G401 (cell line): ENCODE data around the gene FIBCD1. TPM values are rescaled to one million over a fixed set of nuclear protein-coding genes. Genes with fewer than 3 reads are reported as not detected.
"Not testable (repeated sequence)": the region's sequence is repeated elsewhere in the genome, so short reads cannot be mapped to it uniquely, and the experiment has no call there.

Experiments used
- DNase-seq: peaks from one replicate; pipeline ENCODE4 v3.0.0-alpha.2; 2015; ENCODE audit warnings: low spot score
- in situ Hi-C: cut with HindIII; loops from 2 replicates; pipeline ENCODE4 v1.10.0; 2016; ENCODE audit warnings: low sequenced_read_pairs, mixed read lengths
- total RNA-seq: library from RNA; depleted of rRNA; stranded (reverse); fragments of >200 nt; shearing (Covaris generic); gene quantifications from 2 replicates; pipeline ENCODE4 v1.2.3, GENCODE V29; 2014

Gene FIBCD1
- total RNA-seq, 1 experiment from 2014 or later: 2.4 TPM

DNA sequence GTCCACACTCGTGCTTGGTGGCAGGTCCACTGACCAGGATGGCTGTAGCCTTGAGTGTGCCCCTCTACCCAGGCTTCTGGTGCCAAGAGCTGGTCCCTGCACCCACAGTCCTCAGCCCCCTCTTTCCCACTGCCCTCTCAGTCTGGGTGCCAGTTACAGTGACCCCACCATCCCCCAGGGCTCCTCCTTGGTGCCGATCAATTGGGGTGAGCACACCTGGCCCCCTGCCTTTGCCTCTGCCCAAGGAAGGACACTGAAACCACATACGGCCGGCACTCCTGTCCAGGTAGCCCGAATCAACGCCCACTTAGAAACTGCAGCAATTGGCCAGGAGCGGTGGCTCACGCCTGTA, 24.0 kb downstream of the FIBCD1 start:
- DNase-seq: no peak
- in situ Hi-C loops: no loop called here

DNA sequence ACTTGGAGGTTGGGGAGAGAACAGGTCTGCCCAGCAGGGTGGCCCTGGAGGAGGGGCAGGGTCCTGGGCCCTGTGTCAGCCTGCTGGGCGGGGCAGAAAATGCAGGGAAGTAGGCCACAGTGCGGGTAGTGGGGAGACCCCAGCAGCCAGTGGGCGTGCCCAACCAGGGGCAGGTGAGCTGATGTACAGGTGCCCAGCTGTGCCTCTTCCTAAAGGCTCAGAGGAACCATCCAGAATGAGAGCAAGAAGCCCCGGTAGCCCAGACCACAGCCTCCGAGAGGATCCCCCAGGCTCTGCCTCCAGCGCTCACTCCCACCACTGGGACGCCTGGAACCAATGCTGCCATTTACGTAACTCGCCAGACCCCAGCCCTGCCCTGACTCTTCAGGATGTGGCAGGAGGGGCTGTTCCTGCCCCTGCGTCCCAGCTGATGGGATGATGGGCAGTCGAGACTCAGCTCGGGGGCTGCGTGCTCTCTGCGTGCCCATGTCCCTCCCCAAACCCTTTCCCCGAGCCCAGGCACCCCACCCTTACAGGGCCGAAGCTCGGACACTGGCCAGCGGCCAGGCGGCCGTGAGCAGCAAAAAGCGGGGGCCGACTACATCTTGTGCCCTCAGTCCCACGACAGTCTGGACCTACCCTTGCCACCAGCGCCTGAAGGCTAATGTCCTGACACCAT, 24.5 kb downstream of the FIBCD1 start:
- in situ Hi-C loops: no loop called here
- no peak for DNase-seq

DNA sequence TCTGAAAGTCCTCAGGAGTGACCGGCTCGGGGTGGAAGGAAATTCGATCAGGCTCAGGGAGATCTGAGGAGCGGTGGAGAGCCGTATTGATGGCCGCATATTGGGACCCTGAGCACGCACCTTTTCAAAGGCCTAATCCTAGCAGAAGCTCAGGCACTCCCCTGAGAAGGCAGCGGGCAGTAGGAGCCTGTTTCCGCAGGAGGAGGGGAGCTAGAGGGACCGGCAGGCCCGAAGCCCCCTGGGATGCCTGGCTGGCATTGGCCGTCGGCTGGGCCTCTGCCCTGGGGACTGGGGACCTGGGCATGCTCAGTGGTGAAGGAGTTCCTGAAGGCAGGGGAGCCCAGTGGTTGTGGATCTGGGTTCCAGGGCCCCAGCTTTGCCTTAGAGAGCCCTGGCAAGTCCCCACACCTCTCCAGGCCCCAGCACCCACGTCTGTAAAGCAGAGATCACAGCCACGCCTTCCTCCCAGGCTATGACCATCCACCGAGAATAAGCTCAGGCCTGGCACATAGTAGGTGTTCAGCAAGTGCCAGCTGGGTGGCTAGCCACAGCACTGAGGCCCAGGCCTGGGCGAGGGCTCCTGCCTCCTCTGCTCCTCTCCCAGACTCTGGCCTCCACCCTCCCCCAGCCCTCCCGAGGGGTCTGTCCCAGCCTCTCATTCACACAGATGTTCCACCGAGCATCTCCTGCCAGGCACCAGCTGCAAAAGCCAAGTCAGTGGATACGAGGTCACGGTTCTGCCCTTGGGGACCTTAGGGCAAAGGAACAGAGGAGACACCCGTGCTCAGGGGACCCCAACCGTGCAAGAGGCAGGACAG, 25.2 kb downstream of the FIBCD1 start:
- in situ Hi-C loops: no loop called here
- no peak for DNase-seq

DNA sequence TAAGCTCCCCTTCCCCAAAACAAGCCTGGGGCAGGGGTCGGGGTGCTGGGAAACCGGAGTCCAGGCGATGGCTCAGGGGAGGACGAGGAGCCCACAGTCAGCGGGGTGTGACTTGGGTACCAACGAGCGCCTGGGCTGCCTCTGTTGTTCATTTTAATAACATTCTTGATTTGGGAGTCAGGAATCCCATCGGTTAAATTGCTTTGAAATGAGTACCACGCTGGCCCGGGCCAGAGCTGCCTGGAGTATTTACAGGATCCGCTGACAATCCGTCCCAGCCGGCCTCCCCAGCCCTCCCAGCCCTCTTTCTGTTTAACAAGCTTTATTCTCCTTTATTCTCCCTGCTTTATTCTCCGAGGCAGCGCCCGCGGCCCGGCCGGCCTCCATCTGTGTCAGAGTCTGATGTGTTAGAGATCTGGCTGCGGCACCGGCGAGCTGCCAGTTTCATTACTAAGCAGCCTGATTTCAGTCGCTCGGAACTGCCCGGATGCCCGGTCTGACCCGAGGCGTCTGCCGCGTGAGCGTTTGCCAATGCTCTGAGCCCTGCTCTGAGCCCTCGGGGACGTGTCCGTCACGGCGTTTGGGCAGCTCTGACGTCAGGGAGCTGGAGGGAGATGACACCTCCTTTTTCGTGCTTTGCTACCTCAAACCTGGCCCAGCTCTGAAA, 26.0 kb downstream of the FIBCD1 start:
- in situ Hi-C loops: no loop called here
- DNase-seq: peak; percentile 71

DNA sequence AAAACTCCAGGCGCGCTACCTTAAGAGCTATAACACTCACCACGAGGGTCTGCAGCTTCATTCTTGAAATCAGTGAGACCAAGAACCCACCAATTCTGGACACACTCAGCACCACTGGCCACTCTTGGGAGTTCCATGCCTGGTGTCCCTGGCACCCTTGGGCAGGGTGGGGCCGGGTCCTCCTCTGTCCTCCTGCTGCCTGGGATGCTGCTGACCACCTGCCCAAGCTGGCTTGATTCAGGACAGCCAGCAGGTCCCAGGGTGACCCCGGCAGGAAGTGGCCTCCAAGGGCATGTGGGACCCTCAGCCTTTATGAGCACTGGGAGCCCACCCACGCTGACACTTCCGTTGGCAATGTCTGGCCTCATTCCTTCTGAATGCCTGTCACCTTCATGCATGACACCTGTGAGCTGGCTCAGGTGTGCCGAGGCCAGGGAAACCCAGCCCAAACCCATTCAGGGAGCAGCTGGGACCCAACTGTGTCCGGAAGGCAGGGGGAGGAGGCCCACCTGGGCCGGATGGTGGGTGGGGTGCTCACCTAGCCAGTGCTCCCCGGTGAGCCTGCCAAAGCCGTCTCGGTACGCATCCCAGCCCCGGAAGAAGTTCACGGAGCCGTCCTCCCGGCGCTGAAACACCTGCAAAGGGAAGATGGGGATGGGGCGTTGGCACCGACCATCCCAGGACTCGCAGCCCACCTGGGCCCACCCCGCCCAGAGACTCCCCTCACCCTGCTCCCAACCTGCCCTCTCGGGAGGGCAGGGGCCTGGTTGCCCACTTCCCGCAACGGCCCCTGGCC, 27.6 kb downstream of the FIBCD1 start:
- in situ Hi-C loops: no loop called here
- no peak for DNase-seq

DNA sequence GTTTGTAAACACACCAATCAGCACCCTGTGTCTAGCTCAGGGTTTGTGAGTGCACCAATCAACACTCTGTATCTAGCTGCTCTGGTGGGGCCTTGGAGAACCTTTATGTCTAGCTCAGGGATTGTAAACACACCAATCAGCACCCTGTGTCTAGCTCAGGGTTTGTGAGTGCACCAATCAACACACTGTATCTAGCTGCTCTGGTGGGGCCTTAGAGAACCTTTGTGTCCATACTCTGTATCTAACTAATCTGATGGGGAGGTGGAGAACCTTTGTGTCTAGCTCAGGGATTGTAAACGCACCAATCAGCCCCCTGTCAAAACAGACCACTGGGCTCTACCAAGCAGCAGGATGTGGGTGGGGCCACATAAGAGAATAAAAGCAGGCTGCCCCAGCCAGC, 28.4 kb downstream of the FIBCD1 start:
- DNase-seq, in situ Hi-C loops: not testable (repeated sequence)

DNA sequence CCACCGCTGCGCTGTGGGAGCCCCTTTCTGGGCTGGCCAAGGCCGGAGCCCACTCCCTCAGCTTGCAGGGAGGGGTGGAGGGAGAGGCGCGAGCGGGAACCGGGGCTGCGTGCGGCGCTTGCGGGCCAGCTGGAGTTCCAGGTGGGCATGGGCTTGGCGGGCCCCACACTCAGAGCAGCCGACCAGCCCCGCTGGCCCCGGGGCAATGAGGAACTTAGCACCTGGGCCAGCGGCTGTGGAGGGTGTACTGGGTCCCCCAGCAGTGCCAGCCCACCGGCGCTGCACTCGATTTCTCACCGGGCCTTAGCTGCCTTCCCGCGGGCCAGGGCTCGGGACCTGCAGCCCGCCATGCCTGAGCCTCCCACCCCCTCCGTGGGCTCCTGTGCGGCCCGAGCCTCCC, 29.0 kb downstream of the FIBCD1 start:
- in situ Hi-C loops, DNase-seq: not testable (repeated sequence)

DNA sequence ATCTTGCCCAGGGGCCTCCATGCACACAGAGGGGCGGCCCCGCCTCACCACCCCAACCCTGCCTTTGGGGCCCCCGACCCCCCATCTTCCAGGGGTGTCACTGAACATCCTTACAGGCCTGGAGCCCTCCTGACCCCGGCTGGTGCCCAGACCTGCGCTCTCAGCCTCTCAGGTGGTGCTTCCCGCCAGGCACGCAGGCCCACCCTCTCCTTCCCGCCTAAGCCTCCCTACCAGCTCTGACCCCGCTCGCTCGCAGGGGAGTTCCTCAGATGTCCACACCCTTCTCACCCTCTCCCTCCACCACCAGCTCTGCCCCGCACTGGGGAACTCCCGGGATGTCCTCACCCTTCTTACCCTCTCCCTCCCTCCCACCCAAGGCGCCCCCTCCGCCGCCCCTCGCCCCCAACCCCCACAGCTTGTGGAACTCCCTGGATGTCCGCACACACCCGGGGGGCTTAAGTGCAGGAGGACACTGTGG, 30.1 kb downstream of the FIBCD1 start:
- in situ Hi-C loops: no loop called here
- no peak for DNase-seq

DNA sequence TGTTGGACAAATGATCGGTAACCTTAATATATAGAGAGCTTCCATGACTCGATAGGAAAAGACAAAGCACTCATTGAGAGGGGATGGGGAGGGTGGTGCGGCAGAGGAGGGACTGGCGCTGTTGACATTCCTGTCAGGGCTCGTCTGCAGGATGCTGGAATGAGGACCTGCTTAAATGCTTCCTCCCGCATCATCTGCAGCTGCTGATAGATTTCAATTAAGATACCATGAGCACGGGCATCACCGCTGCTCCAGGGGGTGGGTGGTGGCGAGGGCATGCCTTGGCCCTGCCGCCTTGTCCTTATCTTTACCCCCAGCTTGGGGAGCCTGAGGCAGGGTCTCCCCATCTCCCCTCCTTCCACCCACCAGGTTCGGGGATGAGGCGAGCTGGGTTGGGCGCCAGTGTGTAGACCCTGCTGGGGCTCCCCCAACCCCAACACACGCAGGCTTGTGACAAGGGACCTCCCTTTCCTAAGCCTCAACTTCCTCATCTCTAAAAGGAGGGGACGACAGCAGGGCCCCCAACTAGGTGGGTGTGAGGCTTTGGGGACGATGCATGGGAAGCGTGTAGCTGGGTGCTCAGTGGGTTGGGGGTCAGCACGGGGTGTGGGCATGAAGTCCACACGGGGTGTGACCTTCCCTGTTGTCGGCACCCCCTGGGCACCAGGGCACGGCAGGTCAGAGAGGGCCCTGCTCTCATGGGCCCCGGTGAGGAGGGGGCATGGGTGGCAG, 30.7 kb downstream of the FIBCD1 start:
- no peak for DNase-seq
- in situ Hi-C loops: no loop called here

DNA sequence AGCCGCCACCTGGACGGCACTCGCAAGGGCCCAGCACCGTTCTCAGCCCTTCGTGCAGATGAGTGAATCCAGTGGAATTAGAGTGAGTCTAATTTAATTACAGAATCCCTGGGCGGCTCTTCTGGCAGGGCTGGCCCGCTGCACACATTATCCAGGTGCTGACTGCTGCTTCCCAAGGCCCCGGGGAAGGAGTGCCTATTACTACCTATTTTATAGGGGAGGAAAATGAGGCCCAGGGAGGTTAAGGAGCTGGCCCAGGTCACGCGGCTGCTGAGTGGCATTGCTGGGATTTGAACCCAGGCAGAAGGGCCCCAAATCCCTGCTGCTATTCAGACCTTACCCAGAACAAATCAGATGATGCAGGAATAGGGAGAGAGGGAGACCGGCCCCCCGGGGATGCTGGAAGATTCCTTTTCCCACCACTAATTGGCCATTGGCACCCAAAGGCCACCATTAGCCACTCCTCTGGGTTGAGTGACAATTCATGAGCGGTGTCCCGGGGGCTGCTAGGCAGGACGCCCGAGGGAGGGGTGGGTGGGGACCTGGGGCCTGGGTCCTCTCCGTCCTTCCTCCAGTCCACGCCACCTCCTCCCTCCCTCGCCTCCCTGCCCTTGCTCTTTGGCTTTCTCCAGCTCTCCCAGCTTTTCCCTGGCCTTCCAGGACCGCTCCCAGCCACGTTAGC, 32.2 kb downstream of the FIBCD1 start:
- in situ Hi-C loops: no loop called here
- DNase-seq: no peak

DNA sequence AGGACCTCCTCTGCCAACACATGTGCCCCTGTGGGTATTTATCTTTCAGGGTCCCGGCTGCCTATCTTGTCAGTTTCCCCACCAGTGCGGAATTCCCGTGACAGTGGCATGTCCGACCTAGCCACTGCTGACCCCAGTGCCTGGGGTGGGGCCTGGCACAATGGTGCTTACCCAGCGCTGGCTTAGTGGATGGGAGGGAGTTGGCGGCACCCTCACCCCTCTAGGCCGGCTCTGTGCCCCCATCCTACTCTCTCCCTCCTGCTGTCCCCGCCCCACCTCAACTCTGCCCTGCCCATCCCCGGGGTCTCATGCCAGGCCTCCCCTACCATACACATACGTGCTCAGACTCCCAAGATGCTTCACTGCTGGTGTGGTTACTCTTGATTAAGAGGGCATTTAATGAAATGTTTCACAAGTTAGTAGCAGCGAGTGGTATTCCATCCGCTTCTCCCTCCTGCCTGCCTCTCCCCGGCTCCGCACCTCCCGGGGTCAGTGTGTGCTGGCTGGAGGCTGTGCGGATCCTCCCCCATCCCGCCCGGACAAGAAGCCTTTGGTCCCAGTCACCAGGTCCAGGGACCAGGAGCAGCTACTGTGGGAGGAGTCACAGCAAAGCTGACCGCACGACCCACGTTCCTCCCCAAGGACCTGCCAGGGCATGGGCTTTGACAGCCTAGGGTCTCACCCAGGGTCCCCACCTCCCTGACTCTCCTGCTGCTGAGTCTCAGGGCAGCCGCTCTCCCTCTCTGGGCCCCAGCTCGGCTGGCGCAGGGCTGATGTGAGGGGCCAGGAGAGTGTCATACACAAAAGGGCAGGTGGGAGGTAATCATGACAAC, 32.9 kb downstream of the FIBCD1 start:
- no peak for DNase-seq
- in situ Hi-C loops: no loop called here

DNA sequence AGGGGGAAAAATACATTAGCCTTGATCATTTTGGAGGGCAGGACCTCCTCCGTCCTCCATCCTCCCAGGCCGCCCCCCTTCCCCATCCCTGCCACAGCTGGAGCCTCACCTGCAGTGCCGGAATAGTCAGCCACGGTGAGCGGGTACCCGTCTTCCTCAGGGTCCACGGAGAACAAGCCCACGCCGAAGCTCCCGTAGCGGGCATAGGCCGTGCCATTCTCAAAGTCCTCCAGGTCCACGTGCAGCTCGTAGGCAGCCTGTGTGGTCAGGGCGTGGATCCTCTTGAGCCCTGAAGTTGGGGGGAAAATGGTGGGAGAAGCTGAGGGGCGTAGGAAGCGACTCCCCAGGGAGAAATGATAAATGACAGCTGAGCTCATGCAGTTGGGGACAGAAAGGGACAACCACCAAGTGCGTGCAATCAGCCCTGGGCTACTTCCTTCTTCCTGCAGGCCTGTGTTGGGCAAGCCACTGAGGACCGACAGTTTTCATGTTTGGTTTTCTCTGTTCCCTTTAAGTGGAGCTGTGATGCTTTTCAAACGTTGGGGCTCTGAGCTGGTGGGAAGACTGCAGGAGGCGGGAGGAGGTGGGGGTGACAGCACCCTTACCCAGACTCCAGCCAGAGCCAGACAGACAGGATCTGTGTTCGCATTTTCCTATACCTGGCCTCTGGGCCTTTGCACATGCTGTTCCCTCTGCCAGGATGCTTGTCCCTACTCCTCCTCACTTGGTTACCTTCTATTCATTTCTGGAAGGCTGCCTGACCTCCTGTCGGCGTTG, 33.7 kb downstream of the FIBCD1 start:
- in situ Hi-C loops: no loop called here
- no peak for DNase-seq

DNA sequence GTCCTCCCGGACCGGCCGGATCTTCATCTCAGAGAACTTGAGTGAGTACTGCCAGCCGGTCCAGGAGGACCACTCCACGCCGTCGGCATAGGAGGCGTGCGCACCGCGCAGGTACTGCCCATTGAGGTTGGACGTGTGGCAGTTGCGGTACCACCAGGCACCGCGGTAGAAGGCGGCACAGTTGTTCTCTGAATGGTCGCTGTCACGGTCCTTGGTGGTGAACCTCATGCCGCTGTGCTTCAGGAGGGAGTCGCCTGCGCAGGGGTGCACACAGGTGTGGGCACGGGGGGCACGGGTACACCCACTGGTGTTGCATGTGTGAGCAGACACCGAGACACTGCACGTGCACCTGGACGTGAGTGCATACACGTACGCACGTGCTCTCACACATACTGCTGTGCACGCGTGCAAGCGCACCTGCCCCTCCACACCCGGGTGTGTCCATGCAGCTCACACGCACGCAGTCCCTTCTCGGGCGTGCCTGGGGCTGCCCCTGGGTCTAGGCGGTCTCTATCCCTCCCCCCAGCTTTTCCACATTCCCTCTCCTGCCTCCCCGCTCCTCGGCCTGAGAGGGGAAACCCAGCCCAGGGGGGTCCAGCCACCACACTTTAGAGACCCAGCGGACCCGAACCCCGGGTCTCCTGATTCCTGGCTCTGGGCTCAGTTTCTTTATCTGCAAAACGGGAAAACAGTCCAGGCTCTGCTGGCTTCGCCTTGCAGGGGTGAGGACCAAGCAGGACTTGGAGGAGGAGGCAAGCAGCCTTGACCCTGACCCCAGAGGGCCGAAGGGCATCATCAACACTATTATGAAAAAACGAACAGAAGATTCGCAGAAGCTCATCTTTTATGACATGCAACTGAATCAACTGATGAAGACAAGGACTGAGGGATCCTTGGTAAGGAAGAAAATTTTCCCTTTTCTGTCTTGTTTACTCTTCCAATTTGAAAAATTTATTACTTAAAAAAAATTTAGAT, 34.7 kb downstream of the FIBCD1 start:
- no peak for DNase-seq
- in situ Hi-C loops: no loop called here

DNA sequence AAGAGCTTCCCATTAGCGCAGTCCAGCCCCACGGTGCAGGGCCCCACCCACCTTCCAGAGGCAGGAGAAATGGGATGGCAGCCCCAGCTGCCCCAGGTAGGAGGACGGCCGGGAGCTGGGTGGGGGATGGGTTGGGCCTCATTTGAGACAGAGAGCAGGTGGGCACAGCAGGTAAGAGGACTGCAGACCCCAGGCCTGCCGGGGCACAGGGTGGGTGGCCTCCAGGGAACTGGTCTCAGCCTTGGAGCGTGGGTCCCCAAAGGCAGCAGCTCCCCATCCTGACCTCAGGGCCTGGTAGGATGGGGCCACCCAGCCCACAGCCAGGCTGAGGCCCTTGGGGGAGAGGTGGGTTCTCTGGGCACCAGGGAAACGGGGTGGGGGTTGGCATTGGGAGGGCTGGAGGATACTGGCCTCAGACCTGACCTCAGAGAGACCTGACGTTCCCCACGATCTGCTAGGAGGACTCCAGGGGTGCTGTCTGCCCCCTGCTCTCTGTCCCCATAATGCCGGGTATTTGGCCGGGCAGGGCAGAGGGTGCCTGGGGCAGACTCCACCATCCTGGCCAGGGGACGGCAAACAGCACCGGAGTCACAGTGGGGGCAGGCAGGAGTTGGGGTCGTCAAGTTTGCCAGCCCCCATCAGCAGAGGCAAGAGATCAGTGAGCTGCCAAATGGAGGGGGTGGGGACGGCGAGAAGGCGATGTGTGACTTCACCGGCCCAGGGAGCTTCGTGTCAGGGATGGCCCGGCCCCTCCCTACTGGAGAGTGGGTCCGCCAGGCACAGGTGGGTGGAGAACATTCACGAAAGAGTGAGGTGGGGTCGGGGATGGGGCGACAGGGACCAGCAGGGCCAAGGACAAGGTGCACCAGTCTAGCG, 35.6 kb downstream of the FIBCD1 start:
- DNase-seq: no peak
- in situ Hi-C loops: no loop called here
